RKO (cell line): ENCODE results near the gene MPZL1.
"Not testable (repeated sequence)": the region's sequence is repeated elsewhere in the genome, so short reads cannot be mapped to it uniquely, and the experiment has no call there.

Experiments
- DNase-seq: peaks from one replicate; pipeline ENCODE4 v3.0.0-alpha.2; 2016; ENCODE audit warnings: low spot score

MPZL1 gene

GRCh38 chr1:167812972-167813371 lies 91.2 kb downstream of the MPZL1 start:
- DNase-seq = no peak

GRCh38 chr1:167815650-167816049 lies 93.9 kb downstream of the MPZL1 start:
- DNase-seq = no peak

- no peak for DNase-seq
Measured at GRCh38 chr1:167819849-167820683, 98.3 kb downstream of the MPZL1 start.

- no peak for DNase-seq
Measured at GRCh38 chr1:167820684-167821355, 99.0 kb downstream of the MPZL1 start.

- DNase-seq = no peak
Measured at GRCh38 chr1:167821356-167821685, 99.5 kb downstream of the MPZL1 start.

- no peak for DNase-seq
Measured at GRCh38 chr1:167821969-167822685, 100.3 kb downstream of the MPZL1 start.

GRCh38 chr1:167824163-167824794 lies 102.5 kb downstream of the MPZL1 start:
- no peak for DNase-seq

GRCh38 chr1:167825419-167826079 lies 103.8 kb downstream of the MPZL1 start:
- no peak for DNase-seq

- no peak for DNase-seq
Measured at GRCh38 chr1:167826127-167826526, 104.3 kb downstream of the MPZL1 start.

GRCh38 chr1:167829868-167830267 lies 108.1 kb downstream of the MPZL1 start:
- DNase-seq = no peak

GRCh38 chr1:167830668-167831067 lies 108.9 kb downstream of the MPZL1 start:
- DNase-seq = not testable (repeated sequence)

- no peak for DNase-seq
Measured at GRCh38 chr1:167832693-167833092, 110.9 kb downstream of the MPZL1 start.

- DNase-seq = no peak
Measured at GRCh38 chr1:167833904-167834303, 112.1 kb downstream of the MPZL1 start.

GRCh38 chr1:167836197-167836596 lies 114.4 kb downstream of the MPZL1 start:
- no peak for DNase-seq

- DNase-seq = no peak
Measured at GRCh38 chr1:167837326-167837725, 115.5 kb downstream of the MPZL1 start.

GRCh38 chr1:167839009-167839408 lies 117.2 kb downstream of the MPZL1 start:
- no peak for DNase-seq
